Neural crest cell (in vitro differentiated cells): ENCODE results near the gene RAG2. TPM values are rescaled to one million over a fixed set of nuclear protein-coding genes. Genes with fewer than 3 reads are reported as not detected.

ENCODE experiments used
- DNase-seq: peaks from one replicate; pipeline ENCODE4 v3.0.0; 2021; ENCODE audit warnings: low read depth, mixed read lengths, low spot score
- H3K27ac Mint-ChIP-seq: one replicate; pipeline ENCODE4 v1.8.0; 2021; ENCODE audit warnings: mild to moderate bottlenecking, mixed read lengths; ENCODE audit not compliant: unreplicated experiment
- H3K27me3 Mint-ChIP-seq: 2 replicates; pipeline ENCODE4 v1.8.0; 2021; ENCODE audit warnings: low read depth, mild to moderate bottlenecking, mixed read lengths
- H3K36me3 Mint-ChIP-seq: 2 replicates; pipeline ENCODE4 v1.8.0; 2021; ENCODE audit warnings: low read depth, mild to moderate bottlenecking, mixed read lengths
- H3K4me1 Mint-ChIP-seq: 2 replicates; pipeline ENCODE4 v1.8.0; 2021; ENCODE audit warnings: mixed read lengths
- H3K4me3 Mint-ChIP-seq: one replicate; pipeline ENCODE4 v1.8.0; 2021; ENCODE audit warnings: mild to moderate bottlenecking, mixed read lengths
- H3K9me3 Mint-ChIP-seq: 2 replicates; pipeline ENCODE4 v1.8.0; 2021; ENCODE audit warnings: mixed read lengths
- total RNA-seq: library from RNA; stranded (reverse); gene quantifications from 2 replicates; pipeline ENCODE4 v1.2.1, GENCODE V29; 2021
- TF ChIP-seq, protein P1 (sequence below): fragments of 200-600 bp; sonication (generic); conservative IDR thresholded peaks from 2 replicates; pipeline ENCODE4 v1.5.0; 2021; ENCODE audit warnings: antibody characterized with exemption, mild to moderate bottlenecking

The RAG2 gene
- total RNA-seq, 1 donor from 2014 or later = not detected

DNA sequence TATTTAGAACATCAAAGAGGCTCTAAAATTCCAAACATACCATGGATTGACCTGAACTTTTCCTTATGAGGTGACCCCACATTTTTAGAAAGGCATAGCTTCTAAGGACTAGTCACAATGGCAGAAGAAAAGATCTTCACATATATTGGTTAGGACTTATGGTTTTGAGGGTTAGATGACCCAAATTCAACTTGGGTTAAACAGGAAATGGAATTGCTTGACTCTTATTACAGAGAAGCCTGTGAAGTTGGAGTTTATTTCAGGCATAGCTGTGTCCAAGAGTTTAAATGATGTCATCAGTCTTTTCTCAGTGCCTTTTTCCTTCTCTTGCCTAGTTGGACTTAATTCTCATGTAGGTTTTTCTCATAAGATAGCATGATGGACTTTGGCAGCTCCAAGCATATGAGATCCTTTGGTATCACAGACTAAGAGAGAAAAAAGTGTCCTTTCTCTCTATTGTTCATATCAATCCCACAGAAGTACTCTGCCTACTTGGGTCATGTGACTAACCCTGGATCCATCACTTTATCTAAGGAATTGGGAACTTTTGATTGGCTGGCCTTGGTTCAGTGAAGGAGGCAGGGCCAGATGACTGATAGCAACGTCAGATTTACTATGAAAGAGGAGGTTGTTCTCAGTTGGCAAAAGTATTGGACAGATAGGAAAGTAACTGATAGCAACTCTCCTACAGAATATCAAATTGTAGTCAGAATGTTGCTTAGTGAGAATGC, 47.5 kb downstream of the RAG2 start:
- Mint-ChIP-seq H3K27ac (no peak overlapping the region), H3K4me1 (no peaks in the 10 kb centered on the region)

More for the DNA sequence above, 47.5 kb downstream of the RAG2 start:
- no peaks in the 10 kb centered on the region for H3K9me3 Mint-ChIP-seq
- no peaks in the 10 kb centered on the region for H3K36me3 Mint-ChIP-seq
- TF ChIP-seq, protein P1, sequence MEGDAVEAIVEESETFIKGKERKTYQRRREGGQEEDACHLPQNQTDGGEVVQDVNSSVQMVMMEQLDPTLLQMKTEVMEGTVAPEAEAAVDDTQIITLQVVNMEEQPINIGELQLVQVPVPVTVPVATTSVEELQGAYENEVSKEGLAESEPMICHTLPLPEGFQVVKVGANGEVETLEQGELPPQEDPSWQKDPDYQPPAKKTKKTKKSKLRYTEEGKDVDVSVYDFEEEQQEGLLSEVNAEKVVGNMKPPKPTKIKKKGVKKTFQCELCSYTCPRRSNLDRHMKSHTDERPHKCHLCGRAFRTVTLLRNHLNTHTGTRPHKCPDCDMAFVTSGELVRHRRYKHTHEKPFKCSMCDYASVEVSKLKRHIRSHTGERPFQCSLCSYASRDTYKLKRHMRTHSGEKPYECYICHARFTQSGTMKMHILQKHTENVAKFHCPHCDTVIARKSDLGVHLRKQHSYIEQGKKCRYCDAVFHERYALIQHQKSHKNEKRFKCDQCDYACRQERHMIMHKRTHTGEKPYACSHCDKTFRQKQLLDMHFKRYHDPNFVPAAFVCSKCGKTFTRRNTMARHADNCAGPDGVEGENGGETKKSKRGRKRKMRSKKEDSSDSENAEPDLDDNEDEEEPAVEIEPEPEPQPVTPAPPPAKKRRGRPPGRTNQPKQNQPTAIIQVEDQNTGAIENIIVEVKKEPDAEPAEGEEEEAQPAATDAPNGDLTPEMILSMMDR = no peak
- no peak for DNase-seq
- no peak overlapping the region for H3K4me3 Mint-ChIP-seq
- H3K27me3 Mint-ChIP-seq = peaks cover 7% of the 10 kb centered on the region

Other genes starting within 250 kb of the RAG2 start
- 11.6 and 12.9 TPM in 2 replicates for gene TRAF6, start 88.0 kb downstream of the RAG2 start, total RNA-seq
- gene RAG1, start 30.2 kb downstream of the RAG2 start, total RNA-seq = 0.64 and 0.91 TPM in 2 replicates
- gene IFTAP, start 3.7 kb downstream of the RAG2 start, total RNA-seq = 28.2 and 31.0 TPM in 2 replicates